K562 (cell line): Measurements from ENCODE around the gene ADARB2. TPM values are rescaled to one million over a fixed set of nuclear protein-coding genes. Genes with fewer than 3 reads are reported as not detected.

Source experiments
- CHD7 ChIP-seq: fragments of 200-600 bp; sonication (generic); IDR thresholded peaks from one replicate; pipeline ENCODE4 v1.6.1; 2012; ENCODE audit warnings: mild to moderate bottlenecking, low read depth, low read length, inconsistent platforms
- HNRNPK ChIP-seq: fragments of 200-400 bp; formaldehyde crosslinking; IDR thresholded peaks from one replicate; pipeline ENCODE4 v1.6.1; 2018; ENCODE audit warnings: mild to moderate bottlenecking, low read depth, low read length; ENCODE audit not compliant: poor library complexity, severe bottlenecking
- JUND ChIP-seq, 2 experiments: IDR thresholded peaks; 2 replicates in 1 of 2; 3 replicates in 1 of 2; pipeline ENCODE4 v1.6.1; 2011; ENCODE audit warnings: borderline replicate concordance in 2 of 2, low read depth in 2 of 2, low read length in 2 of 2, improper control_type of control experiment in 1 of 2, missing biosample characterization in 1 of 2, missing genetic modification characterization in 1 of 2, missing genetic modification reagents in 1 of 2
- ZNF197 ChIP-seq: fragments of 200-800 bp; sonication (Bioruptor generic); IDR thresholded peaks from 2 replicates; pipeline ENCODE4 v1.6.1; 2016; ENCODE audit warnings: low read depth, missing genetic modification characterization, missing compliant biosample characterization
- polyA plus RNA-seq, 8 experiments: library from polyadenylated mRNA; depleted of rRNA in 4 of 8; stranded (reverse) in 5 of 8; unstranded in 3 of 8; fragments of >200 nt; fragmentation: Nextera tagmentation in 2 of 8; fragmentation: Illumina TruSeq in 1 of 8; extraction: Ambion mirVana in 2 of 8; extraction: Trizol in 1 of 8; gene quantifications; 2 replicates each; pipeline versions ENCODE4 v1.2.1 to v1.2.3, GENCODE V29; 2011 to 2014; ENCODE audit warnings: inconsistent platforms in 1 of 8, missing spikeins in 1 of 8
- total RNA-seq, 7 experiments: library from RNA; depleted of rRNA in 6 of 7; stranded (reverse); fragments of >200 nt in 6 of 7; fragmentation: Illumina TruSeq in 2 of 7; extraction: Trizol in 2 of 7; gene quantifications; 2 replicates each; pipeline versions ENCODE4 v1.2.1 to v1.2.3, GENCODE V29; 2011 to 2021; ENCODE audit warnings: low replicate concordance in 1 of 7

The ADARB2 gene
- total and polyA plus RNA-seq, 9 of the 15 experiments (the other 6 are each of a cell fraction or from before 2014, with no cell fraction given): not detected

DNA sequence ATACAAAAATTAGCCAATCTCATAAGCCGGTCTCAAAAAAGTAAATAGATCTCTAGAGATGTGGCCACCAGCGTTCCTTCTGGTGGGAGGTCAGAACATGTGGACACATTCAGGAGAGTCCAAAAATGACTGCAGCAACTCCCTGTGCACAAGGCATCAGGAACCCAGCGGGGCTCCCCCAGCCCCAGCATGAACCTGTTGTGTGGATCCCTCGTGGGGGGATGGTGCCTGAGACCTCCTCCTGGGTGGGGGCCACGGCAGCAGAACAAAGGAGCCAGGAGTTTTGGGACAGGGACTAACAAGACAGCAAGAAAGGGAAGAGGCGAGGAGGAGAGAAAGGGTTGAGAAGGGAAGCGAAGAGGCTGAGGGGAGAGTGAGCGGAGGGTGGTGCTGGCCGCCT lies 559.4 kb downstream of the ADARB2 start (continued):
- no peak for TF ChIP-seq CHD7
- no peak for TF ChIP-seq HNRNPK
- TF ChIP-seq JUND (IDR thresholded peaks at IDR 0.05; ENCODE audit: borderline replicate concordance, low read depth, low read length): no peak
- no peak for TF ChIP-seq JUND (tag; IDR thresholded peaks at IDR 0.05; ENCODE audit: borderline replicate concordance, low read depth, low read length)
- no peak for TF ChIP-seq ZNF197
